Stimulated activated naive CD4-positive, alpha-beta T cell treated with Interleukin-2 at 50 U/mL for 16 hours (primary cell): ENCODE data around the gene WWP2.

Experiments
- DNase-seq: peaks from one replicate; lab custom pipeline; 2025; lab: John Stamatoyannopoulos, UW

The WWP2 gene

GRCh38 chr16:69927056-69927757 is 165.1 kb downstream of the WWP2 start:
- DNase-seq: no peak

DNA sequence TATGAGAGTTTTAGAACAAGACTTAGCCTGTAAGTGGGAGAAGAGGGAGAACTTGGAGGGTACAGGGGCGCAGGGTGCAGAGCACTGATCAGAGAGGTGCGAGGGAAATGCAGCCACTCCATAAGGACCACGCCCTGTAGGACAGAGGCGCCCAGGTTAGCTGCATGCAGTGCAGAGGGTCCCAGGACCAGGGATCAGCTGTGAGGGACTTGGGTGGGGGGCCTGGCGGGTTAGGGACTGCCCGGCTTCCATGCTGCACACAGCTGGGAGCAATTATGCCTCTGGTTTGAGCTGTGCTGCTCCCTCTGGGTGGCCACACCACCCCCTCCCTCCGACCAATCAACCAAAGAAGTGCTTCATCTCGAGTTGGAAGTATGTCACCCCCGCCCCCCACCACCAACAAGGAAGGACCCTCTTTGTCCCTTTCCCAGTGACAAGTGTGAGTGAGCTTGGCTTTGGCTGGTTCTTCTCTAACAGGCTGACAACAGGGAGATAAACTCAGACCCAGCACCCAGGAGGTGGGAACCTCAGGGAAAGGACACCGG is 166.8 kb downstream of the WWP2 start:
- DNase-seq: no peak

DNA sequence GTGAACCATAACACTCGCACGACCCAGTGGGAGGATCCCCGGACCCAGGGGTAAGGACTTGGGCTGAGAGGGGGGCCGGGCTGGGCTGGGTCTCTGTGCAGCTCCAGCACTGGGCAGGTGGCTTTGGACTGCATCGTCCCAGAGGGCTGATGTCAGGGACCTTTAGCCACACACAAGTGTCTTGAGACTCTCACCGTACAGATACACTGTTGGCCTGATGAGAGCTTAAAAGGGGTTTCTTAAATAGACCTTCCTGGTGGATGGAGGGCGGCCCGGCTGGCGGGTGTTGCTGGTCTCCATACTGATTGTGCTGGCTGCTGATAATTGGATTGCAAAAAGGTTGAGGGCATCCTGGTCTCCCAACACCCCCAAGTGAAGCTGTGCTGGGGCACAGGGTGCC is 167.3 kb downstream of the WWP2 start:
- DNase-seq: no peak

- no peak for DNase-seq
These were observed 168.1 kb downstream of the WWP2 start for GRCh38 chr16:69930117-69930776.

DNA sequence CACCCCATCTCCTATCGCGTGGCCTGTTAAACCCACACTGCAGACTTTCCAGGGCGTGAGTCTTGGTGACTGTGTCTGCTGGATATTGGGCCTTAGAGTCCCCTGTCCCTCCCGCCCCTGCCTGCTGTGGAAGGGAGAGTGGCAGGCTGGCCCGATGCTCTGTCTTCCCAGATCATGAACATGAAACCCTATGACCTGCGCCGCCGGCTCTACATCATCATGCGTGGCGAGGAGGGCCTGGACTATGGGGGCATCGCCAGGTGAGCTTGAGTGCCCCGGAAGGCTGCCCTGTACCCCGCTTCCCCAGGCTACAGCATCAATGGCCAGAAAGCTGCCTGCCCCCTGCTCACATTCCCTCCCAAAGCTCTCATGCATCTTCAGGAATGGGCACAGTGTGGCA is 169.5 kb downstream of the WWP2 start:
- no peak for DNase-seq

DNA sequence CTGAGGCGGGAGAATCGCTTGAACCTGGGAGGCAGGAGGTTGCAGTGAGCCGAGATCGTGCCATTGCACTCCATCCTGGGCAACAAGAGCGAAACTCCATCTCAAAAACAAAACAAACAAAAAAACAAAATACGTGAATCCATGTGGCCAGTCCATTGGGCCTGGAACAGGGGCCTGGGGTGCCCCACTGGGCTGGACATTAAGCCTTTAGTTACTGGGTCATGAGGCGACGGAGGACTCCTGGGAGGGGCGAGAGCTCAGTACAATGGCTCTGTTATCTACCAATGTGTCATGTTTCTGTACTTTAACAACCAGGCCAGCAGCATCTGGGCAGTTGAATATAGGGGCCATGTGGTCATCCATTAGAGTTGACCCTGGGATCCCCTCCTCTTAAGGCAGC is 170.1 kb downstream of the WWP2 start:
- no peak for DNase-seq

DNA sequence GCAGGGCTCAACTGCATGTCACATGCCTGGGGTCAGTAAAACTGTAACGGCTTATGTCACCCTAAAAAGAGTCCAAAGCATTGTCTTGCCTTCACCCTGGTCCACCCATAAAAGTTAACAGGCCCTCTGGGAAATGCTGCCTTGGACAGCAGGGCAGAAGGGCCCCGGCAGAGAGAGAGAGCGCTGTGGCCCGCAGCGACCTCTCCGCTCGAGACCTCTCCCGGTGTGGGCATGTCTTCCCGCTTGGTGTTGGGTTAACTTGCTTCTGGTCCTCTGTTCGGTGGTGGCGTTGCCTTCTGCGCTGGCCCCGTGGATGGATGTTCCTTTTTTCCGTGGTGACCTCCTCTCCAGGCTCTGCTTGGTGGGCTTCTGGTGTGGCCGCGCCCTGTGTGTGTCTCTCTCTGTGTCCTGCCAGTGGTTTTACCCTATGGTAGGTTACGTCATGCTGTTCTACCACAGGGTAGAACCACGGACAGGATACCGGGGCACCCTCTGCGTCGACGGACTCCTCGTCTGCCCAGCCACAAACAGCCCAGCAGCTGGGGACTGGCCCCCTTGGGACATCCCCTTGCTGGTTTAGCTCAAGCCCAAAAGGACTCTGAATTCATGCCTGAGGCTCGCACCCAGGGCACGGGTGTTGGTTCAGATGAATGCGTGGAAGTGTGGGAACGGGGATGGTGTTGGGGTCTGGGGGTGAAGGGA is 170.7 kb downstream of the WWP2 start:
- no peak for DNase-seq

GRCh38 chr16:69934044-69934443 is 171.9 kb downstream of the WWP2 start:
- no peak for DNase-seq

DNA sequence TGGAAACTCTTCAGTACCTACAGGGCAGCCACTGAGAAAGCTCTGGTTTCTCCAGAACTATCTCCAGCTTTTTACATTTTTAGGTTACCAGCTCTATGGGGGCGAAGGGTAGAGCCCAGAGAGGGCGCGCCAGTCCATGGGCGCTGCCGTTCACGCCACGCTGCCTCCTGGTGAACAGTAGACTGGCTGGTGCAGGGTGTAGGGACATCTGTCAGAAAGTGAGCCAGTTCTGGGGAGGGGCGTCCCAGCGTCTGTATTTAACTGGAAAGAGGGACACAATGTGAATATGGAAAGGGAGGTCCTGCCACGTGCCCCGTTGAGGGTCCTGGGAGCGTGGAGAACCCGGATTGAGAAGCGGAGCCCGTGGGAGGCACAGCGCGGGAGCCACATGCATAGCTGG is 172.6 kb downstream of the WWP2 start:
- DNase-seq: no peak

DNA sequence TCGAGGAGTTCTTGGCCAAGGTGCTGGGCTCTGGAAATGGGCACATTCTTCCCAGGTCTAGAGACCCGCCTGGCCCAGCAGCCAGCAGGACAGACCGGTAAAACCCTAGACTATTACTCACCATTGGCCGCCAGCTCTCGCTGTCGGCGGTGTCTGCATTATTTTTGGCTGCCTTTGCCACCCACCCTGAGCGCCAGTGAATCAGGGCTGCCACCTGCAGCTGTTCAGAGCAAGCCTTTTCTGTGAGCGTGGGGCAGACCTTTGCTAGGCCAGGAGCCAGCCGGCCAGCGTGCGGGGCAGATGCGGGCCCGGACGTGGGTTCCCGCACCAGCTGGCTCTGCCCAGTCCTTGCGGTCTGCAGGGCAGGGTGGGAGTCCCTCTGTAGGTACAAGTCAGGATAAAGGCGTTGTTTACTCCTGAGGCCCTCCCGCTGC is 173.2 kb downstream of the WWP2 start:
- DNase-seq: no peak

GRCh38 chr16:69935740-69936139 is 173.6 kb downstream of the WWP2 start:
- DNase-seq: no peak

DNA sequence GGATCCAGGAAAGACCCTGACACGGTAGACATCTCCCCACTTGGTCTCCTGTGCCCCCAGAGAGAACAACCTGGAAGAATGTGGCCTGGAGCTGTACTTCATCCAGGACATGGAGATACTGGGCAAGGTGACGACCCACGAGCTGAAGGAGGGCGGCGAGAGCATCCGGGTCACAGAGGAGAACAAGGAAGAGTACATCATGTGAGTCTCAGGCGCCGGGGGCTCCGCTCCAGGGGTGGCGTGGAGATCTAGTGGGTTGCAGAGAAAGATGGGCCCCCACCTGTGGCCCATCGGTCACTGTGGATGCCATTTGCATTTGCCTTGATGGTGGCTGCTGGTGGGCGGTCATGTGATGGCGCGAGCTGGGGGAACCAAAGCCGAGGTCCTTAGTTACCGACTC is 174.1 kb downstream of the WWP2 start:
- DNase-seq: no peak

DNA sequence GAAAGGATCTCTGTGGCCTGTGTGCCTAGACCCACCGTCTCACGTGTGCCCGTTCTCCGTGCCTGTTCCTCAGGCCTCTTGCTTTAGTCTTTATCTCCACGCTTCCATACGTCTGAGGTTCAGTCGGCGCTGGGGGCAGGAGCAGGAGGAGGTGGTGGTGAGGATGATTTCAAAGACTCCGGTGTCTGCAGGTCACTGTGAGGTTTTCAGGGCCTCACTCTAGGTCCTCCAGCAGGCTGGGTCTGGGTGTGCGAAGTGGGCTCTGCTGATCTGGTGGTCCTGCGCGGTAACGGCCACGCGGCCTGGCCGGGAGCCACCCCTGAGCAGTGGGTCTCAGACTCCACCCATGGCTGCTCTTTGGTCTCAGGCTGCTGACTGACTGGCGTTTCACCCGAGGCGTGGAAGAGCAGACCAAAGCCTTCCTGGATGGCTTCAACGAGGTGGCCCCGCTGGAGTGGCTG is 174.6 kb downstream of the WWP2 start:
- no peak for DNase-seq

DNA sequence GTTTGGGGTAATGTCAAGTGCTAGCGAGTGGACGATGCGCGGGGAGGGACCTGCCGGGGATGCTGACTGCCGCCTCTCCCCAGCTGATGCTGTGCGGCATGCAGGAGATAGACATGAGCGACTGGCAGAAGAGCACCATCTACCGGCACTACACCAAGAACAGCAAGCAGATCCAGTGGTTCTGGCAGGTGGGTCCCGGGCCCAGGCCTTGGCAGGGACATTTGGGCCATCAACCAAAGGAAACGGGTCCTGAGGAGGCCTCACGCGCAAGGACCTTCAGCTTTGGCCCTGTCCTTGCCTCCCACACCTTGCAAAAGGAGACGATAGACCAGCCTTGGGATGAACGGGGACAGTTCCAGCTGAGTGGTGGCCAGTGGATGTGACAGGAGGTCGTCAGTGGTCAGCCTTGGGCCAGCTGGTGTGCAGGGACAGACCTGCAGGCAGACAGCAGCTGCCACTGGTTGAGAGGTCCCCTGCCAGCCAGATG is 175.4 kb downstream of the WWP2 start:
- no peak for DNase-seq

- DNase-seq: no peak
These were observed 177.1 kb downstream of the WWP2 start for GRCh38 chr16:69938981-69939820.

- DNase-seq: no peak
These were observed 177.9 kb downstream of the WWP2 start for GRCh38 chr16:69939821-69940585.

GRCh38 chr16:69940676-69941075 is 178.5 kb downstream of the WWP2 start:
- no peak for DNase-seq

DNA sequence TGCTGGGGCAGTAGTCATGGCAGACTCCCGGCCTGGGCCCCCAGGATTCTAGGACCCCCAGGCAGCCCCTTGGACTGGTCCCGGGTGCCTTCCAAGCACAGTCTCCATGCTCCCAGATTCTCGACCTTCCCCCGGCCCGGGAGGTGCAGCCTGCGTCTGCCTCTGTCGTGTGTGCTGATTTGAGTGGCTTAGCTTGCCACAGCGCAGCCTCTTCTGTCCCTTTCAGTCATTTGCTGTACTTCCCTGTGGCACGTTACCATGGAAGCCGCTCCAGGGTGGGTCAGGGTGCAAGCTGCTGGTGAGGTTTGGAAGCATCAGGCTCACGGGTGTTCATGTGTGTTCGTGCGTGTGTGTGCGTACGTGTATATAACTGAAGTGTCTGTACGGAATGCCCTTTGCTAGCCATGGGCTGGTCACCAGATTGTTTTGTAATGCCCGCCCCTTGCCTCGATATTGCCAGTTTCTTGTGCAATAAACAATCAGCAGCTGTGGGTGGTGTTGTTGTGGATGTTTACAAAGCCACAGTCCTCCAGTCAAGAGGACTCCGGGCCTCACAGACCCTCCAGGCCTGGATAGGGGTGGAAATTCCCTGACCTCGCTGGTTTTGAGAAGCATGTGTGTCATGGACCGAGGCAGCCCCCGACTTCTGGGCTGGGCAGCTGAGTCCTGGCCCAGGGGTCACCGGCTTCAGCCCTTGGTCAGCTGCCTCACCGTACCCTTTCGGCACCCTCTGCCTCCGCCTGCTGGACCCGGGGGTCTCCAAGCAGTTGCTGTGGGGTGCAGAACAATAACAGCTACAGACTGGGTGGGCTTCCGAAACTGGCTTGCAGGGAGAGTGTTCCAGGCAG is 179.3 kb downstream of the WWP2 start:
- DNase-seq: no peak

GRCh38 chr16:69942099-69942491 is 180.0 kb downstream of the WWP2 start:
- no peak for DNase-seq

DNA sequence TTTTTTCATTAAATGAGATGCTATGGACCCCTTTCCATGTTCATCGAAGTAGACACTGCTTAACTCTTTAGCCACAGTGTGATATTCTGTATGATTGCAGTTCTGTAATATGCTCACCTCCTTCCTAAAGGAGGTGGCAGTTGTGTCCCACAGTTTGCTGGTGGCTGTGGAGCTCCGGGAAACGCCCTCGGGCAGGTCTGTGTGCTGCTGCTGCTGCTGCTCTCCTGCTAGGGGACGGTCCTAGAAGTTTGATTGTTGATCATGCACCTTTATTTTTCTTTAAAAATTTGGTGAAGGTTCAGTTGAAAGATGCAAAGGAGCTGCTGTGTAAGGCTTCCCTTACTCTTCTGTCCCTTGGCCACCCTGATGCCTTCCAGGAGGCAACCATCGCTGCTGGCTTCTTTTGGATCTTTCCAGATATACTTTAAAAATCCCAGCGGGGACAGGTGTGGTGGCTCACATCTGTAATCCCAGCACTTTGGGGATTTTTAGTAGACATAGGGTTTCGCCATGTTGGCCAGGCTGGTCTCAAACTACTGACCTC is 180.6 kb downstream of the WWP2 start:
- DNase-seq: no peak
